ENCODE results near the gene HSPA14.

DNA sequence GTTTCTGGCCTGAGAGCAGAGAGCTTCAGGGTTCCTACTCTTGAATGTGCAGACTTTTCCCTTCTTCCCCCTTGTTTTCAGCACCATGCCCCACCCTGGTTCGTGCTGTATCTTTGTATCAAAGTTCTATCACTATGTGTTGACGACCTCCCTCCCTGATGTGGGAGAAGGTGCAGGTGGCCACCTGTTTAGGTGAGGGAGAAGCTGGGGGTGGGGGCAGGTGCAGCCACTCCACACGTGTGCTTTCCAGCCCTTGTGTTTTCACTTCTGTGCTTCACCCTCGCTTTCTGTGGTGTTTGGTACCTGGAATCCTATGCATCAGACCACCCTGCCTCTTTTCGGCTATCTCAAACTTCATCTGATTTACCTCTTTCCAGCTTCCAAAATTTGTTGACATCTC is 20.9 kb downstream of the HSPA14 start:
- TF ChIP-seq, protein P1, sequence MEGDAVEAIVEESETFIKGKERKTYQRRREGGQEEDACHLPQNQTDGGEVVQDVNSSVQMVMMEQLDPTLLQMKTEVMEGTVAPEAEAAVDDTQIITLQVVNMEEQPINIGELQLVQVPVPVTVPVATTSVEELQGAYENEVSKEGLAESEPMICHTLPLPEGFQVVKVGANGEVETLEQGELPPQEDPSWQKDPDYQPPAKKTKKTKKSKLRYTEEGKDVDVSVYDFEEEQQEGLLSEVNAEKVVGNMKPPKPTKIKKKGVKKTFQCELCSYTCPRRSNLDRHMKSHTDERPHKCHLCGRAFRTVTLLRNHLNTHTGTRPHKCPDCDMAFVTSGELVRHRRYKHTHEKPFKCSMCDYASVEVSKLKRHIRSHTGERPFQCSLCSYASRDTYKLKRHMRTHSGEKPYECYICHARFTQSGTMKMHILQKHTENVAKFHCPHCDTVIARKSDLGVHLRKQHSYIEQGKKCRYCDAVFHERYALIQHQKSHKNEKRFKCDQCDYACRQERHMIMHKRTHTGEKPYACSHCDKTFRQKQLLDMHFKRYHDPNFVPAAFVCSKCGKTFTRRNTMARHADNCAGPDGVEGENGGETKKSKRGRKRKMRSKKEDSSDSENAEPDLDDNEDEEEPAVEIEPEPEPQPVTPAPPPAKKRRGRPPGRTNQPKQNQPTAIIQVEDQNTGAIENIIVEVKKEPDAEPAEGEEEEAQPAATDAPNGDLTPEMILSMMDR (IDR thresholded peaks at IDR 0.05): no peak
- TF ChIP-seq POLR2A (IDR thresholded peaks at IDR 0.05): no peak
